AG20443 (cell line): ENCODE data around the gene ATP11C.
"Not testable (repeated sequence)": the region's sequence is repeated elsewhere in the genome, so short reads cannot be mapped to it uniquely, and the experiment has no call there.

Source experiments
- DNase-seq: peaks from one replicate; pipeline ENCODE4 v3.0.0; 2012; ENCODE audit warnings: low spot score, mixed read lengths

The ATP11C gene

DNA sequence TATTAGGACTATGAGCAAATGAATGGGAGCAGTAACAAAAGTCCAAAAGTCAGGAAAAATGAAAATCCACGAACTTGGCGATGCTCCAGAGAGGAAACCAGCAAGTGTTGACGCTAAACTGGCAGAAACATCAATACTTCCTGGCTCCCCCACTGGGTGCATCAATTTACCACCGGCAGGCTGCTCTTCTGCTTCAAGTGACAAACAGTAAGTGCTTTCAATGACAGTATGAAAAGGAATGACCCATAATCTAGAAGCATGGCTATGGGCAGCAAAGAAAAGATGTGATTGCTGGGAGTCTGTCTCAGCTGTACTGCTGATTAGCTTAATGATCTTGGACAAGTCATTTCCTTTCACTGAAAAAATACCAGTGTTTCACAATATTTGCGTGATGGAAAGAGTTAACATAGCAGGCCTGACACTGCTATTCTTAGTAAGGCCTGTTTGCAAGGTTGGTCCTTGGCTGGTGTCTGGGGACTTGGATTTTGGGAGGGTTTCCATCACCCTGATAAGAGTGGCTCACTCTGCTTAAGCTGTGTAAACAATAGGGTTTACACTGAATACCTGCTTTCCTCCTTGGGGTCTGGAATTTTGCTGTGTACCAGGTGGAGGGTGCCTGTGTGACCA is 8.7 kb downstream of the ATP11C start:
- DNase-seq, result no peak

DNA sequence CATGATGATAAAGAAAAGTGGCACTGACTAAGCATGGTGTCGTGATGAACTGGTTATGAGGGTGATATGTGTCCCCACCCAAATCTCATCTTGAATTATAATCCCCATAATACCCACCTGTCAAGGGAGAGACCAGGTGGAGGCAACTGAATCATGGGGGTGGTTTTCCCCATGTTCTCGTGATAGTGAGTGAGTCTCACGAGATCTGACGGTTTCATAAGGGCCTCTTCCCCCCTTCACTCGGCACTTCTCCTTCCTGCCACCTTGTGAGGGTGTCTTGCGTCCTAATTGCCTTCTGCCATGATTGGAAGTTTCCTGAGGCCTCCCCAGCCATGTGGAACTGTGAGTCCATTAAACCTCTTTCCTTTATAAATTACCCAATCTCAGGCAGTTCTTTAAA is 11.7 kb downstream of the ATP11C start:
- not testable (repeated sequence) for DNase-seq

DNA sequence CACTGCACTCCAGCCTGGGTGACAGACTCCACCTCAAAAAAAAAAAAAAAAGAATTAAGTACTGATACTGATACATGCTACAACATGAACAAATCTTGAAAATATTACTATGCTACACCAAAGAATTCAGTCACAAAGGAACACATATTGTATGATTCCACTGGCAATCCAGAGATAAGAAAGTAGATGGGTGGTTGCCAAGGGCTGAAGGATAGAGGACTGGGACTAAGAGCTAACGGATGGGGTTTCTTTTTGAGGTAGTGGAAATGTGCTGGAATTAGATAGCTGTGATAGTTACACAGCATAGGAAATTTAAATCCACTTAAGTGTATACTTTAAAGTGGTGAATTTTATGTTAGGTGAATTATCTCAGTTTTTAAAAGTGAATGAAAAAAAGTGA is 12.5 kb downstream of the ATP11C start:
- DNase-seq, result no peak

DNA sequence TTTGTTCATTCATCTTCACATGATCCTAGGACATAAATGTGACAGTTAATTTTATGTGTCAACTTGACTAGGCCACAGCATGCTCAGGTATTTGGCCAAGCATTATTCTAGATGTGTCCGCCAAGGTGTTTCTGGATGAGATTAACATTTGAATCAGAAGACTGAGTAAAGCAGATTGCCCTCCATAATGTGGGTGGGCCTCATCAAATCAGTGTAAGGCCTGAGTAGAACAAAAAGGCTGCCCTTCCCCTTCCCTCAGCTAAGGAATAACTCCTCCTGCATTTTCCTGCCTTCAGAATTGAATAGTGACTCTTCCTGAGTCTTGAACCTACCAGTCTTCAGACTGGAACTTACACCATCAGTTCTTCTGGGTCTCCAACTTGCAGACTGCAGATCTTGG is 18.4 kb downstream of the ATP11C start:
- no peak for DNase-seq

DNA sequence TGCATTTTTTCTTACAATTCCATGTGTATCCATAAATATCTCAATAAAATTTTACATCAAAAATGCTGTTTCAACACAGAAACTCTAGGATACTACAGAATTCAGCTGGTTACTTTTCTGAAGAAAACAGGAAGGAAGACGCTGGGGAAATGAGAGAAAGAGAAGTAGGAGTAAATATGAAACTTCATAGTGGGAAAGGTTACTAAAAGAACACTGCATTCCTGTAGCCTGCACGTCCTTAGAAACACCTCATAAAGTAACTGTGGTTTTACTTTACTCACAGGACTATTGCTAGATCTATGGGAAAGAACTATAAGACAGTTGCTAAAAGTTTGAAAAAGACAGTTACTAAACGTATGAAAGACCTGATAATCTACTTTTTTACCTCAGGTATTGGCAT is 23.1 kb downstream of the ATP11C start:
- no peak for DNase-seq

DNA sequence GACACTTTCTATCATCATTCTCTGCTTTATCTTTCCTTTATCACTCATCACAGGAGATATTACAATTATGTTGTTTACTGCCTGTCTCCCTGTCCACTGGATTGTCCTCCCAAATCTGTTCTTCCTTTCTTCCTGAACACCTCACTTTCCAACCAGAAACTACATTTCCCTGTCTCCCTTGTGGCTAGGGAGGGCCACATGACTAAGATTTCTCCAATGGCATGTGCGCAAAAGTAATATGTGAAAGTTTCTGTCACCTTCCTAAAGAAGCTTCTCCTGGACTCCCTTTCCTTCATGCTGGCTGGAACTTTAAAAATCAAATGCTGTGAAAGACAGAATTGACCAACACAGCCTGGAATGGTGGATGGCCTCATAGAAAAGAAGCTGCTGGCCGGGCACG is 25.8 kb downstream of the ATP11C start:
- DNase-seq, result no peak

DNA sequence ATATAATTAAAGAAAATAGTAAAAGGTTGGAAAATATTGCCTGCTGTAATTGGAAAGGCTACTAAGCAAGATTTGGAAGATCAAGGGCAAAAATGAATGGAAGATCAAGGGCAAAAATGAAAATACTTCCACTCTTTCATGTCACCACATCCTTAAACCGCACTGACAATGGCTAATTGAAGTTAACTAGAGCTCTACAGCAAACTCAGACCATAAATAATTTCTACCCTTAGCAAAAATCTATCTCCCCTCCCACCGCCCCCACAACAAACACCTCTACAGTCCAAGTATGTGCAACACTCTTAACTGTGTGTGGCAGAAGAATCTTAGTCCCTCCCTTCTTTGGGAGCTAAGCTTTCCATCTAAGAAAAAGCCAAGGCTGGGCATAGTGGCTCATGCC is 27.1 kb downstream of the ATP11C start:
- no peak for DNase-seq

DNA sequence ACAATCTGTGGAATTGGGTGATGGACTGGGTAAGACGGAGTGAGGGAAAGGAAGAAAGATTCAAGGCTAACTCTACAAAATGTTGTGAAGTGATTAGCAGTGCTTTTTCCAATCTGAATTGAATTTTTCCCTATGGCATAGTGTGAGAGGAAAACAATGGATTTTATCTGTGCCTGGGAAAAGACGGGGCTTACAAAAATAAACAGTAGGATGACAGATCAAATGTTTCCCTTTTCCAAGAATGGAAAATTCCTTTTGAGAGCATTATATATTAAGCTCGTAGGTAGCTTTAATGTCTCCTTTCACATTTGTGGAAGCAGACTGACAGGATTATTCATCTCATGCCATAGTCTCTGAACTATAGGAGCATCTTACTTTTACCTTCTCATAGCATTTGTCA is 27.8 kb downstream of the ATP11C start:
- no peak for DNase-seq

DNA sequence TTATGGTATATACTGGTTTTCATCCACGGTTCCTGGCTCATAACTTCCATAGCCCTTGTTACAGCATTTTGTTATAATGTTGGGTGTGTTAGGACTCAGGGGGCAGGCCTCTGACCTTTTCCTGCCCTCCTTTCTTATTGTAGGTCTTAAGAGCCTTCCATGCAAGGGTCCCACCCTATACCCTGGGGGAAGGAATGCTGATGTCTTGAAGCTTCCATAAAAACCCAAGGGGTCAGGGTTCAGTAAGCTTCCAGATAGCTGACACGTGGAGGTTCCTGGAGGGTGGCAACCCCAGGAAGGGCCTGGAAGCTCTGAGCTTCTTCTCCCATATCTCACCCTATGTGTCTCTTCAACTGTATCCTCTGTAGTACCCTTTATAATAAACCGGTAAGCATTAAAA is 29.6 kb downstream of the ATP11C start:
- DNase-seq, result no peak

DNA sequence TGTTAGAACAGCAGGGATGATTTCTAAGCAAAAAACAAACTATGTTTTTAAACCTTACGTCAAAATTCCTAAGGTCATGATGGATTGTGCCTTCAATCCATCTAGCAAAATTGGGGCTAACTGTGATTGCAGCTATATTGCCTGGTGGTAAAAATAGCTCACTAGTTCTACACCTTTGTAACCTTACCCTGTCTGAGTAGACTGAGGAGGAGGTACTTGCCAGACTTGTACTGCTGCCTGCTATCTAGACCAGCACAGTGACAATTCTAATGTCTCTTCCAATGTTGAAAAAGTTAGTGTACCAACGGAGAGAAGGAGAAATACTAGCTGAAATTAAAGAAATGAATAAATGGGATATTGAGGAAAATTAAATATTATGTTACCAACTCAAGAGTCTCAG is 30.3 kb downstream of the ATP11C start:
- DNase-seq, result no peak

DNA sequence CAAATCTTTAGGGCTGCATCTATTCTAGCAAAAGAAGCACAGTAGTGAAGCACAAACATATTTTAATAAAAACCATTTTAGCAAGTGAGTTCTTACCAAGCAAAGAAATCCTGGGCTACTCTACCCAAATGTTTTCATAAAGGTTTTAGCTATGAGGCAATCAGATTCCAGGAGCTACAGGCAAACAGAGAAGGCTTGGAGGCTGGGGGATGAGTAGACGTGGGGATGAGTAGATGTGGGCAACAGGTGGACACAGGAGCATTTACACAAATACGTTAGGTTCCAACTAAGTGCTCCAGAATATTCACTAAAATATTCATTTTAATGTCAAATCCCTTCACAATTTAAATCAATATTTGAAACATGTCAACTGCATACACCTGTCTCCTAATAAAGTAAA is 34.5 kb downstream of the ATP11C start:
- no peak for DNase-seq

DNA sequence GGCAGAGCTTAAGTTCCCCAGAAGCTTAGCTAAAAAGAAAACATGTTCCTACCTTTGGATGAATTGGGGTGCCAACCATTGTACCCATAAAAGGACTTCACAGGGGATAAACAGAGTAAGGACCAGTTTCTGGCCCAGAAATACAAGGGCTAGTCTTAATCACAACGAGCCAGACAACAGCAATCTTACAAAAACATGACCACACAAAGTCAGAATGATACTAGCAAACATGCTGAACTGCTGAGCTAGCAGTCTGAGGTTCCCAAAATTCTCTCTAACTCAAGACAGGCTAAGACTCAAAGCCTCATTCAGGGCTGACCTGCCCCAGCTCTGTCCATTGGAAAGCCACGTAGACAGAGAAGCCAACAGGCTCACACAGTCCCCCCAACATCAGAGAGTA is 40.3 kb downstream of the ATP11C start:
- no peak for DNase-seq

DNA sequence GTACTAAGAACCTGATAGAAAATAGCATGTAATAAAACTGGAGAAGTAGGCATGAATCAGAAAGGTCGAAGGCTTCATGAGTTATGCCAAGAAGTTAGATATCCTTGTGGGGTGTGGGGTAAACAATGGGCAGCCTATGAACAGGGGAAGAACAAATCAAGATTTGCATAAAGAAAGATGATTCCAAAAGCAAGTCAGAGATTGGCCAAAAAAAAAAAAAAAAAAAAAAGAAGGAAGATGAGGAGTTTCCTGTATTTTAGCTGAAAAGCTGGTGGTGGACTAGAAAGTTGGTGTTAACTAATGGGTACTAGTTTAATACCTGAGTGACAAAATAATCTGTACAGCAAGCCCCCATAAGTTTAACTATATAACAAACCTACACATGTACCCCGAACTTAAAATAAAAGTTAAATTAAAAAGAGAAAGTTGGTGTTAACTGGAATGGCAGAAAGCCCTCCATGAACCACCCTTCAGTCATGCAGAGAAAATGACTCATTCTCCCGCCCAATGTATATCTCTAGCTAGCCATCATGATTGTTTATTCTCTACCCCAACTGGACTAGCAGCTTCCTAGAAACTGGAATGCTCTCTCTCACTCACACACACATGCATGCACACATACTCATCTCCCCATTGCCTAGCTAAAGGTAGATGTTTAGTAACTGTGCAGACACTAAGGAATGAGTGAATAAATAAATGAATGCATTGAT is 41.7 kb downstream of the ATP11C start:
- DNase-seq, result peak; percentile 10

DNA sequence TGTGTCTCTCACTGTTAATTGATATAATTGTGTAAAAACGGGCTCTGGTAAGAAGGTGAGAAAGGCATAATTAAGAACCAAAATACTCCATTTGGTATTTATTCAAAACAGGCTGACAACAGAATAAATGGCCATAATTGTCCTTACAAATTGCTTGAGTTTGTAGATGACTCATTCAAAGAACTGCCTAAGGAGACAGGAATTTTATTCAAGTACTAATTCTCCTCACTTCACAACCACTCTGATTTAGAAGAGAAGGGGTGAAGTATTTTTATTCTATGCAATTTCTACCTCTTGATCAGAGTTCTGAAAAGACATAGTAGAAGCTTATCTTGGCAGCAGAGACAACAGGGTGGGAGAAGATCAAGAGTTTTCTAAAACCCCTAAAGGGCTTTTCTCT is 43.1 kb downstream of the ATP11C start:
- peak; percentile 26 for DNase-seq

DNA sequence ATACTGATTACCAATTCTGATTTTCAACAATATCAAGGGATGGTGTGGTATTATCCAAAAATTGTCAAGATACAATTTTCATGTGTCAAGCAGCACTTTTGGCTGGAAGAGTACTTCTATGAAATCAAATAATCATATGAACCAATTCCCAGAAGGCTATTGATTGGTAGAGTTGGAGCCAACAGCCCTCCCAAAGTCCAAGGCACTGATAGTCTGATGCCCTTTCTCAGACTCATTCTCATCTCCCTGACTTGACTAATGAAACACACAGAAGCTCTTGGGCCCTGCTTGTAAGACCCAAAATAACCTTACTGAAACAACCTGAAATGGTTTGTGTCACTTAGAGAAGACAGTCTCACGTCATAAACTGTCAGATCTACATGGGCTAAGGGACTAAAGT is 48.9 kb downstream of the ATP11C start:
- no peak for DNase-seq

DNA sequence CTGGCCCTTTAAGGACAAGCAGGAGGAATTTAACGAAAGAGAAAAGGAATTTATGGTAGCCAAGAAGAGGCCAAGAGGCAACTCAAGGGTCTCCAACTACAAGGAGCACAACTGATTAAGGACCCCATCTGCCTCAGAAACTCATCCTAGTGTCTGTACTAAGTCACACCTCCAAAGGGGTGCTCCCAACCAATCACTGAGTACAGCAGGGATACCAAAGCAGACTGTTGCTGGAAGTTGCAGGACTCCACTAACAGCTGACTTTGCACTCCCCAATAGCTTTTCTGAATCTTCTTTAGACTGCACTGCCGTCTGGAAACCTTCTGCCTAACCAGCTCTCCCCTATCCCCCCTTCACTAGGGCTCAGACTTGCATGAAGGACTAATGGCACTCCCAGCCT is 50.6 kb downstream of the ATP11C start:
- peak; percentile 9 for DNase-seq

DNA sequence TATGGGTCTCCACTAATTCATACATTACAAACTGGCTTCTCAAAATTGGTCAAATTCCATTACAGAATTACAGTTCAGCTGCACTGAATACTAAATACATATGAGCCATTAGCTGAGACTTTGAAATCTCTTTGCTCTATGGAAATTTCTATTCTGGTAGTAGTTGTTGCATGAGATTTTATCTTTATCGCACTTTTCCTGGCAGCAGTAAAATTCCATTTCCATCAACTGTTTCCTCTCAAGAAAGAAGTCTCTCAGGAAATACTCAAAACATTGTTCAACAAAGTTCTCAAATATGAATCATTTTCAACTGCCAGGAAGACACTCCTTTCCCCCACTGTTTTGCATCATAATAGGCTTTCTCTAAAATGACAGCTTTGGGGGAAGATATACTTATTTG is 51.3 kb downstream of the ATP11C start:
- peak; percentile 24 for DNase-seq

DNA sequence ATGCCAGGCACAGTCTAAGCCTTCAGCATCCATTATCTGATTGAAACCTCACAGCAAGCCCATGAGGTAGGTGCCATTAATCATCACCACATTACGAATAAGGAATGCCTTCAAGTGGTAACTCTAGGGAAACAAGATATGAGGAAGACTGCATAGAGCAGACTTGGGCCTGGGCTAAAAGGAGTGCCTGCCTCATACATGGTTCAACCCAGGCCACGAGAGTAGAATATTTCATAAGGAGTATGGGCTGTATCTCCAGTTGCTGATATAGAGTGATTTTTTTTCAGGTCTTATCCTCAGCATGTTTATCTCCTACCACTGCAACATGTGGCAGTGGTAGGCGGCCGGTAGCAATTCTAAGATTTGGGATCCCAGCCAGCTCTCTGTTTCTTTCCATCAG is 51.7 kb downstream of the ATP11C start:
- peak; percentile 10 for DNase-seq

DNA sequence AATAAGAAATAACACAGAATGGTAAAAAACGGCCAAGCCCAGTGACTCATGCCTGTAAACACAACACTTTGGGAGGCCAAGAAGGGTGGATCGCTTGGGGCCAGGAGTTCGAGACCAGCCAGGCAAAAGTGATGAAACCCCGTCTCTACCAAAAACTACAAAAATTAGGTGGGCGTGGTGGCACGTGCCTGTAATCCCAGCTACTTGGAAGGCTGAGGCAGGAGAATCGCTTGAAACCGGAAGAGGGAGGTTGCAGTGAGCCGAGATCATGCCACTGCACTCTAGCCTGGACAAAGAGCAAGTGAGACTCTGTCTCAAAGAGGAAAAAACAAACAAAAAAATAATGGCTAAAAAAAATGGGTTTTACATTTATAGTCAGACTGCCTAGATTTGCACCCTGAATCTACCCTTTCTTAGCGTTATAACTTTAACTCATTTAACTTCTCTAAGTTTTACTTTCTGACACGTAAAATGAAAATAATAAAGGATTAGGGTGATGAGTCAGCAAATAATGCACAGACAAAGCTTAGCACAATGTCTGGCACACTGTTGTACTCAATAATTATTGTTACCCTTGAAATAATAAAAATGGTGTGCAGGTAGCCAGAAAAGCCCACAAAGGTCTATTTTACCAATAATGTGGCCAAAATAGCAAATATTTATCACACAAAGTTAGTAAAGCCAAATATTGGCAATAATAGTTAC is 55.0 kb downstream of the ATP11C start:
- no peak for DNase-seq

DNA sequence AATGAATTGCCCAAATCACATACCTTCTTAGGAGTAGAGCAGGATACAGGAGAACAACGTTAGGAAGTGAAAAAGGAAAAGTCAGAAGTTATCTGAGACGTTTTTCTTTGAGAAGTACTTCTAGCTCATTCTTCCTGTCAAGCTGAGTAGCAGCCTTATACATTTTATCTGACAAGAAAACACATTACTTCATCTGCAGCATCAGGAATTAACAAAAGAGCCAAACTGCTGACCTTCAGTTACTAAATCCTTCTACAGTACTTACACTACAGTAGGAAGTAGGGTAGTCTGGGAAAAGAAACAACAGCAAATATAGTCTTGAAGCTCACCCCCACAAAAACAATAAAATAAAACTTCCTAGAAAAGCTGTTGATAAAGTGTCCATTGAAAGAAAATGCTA is 57.0 kb downstream of the ATP11C start:
- no peak for DNase-seq

DNA sequence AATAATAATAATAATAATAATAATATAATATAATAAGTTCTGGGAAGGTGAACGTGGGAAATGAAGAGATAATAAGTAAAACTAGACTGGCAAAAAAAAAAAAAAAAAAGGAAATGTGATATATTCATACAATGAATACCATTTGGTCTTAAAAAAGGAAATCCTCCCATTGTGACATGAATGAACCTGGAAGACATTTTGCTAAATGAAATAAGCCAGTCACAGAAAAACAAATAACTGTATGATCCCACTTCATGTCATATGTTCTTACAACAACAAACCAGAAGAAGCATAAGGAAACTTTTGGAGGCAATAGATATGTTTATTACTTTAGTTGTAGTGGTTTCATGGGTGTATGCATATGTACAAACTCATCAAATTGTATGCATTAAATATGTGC is 63.1 kb downstream of the ATP11C start:
- no peak for DNase-seq

DNA sequence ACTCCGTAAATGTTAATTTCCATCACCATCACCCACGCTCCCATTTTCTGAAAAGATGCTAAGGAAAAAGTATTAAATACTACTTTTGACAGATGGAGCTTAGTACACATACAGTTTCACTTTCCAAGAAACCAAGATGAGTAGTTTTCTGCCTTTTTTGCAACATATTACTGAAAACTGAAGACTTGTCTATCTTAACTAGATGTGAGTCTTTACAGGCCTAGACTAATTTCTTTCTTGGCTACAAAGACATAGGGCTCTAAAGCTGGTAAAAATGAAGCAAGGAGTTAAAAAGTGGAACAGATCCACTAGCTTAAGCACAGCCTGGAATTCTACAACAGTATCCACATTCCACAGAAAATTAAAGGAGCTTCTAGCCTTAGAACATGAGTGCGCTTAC is 68.2 kb downstream of the ATP11C start:
- DNase-seq, result no peak

DNA sequence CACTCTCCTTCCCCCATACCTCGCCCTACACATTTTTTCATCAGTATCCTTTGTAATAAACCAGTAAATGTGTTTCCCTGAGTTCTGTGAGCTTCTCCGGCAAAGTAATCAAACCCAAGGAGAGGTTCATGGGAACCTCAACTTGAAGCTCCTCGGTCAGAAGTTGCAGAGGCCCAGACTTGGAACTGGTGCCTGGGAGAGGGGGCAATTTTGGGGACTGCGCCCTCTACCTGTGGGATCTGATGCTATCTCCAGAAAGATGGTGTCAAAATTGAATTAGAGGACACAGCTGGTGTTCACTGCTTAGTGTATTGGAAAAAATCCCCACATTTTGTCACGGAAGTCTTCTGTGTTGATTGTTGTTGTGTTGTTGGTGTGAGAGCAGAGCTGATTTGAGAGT is 70.6 kb downstream of the ATP11C start:
- no peak for DNase-seq

DNA sequence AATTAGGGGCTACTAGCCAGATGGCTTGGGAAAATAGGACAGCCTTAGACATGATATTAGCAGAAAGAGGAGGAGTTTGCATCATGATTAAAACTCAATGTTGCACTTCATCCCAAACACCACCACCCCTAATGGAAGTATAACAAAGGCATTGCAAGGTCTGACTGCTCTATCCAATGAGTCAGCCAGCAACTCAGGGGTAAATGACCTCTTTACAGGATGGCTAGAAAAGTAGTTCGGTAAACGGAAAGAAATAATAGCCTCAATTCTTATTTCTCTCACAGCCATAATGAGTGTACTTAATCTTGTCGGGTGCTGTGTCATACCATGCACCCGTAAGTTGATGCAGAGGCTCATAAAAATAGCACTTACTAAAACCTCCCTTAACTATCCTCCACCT is 76.0 kb downstream of the ATP11C start:
- not testable (repeated sequence) for DNase-seq
